ENCODE data around the gene OSBPL5.

DNA sequence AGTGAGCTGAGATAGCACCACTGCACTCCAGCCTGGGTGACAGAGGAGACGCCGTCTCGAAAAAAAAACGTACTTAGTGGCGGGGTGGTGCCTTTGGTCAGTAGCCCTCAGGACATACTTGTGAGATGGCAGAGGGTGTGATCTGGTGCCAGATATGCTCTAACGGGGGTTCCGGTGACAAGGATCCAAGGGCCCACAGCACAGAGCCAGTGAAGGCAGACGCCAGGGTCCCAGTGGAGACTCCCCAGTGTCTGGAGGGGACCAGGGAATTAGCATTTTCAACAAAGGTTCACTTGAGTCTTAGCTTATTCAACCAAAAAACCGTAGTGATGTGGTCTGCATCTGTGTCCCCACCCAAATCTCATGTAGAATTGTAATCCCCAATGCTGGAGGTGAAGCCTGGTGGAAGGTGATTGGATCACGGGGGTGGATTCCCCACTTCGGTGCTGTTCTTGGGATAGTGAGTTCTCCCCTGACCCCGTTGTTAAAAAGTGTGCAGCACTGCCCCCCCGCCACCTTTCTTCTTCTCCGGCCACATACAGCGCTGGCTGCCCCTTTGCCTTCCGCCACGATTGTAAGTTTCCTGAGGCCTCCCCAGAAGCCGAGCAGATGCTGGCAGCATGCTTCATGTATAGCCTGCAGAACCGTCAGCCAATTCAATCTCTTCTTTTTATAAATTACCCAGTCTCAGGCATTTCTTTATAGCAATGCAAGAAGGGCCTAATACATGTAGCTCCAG is 26.6 kb upstream of the OSBPL5 start:
- no peak for TF ChIP-seq TCF12 (IDR thresholded peaks at IDR 0.05; ENCODE audit: low read depth)
- no peak for TF ChIP-seq YY1 (IDR thresholded peaks at IDR 0.05; ENCODE audit: low read depth)
- no peak for TF ChIP-seq EP300 (IDR thresholded peaks at IDR 0.05; ENCODE audit: borderline replicate concordance)
- no peak for TF ChIP-seq CEBPB (IDR thresholded peaks at IDR 0.05)

Measured in Ishikawa (cell line).